ENCODE measurements around the gene PGM2L1.

GRCh38 chr11:74282914-74283371 is 115.3 kb downstream of the PGM2L1 start:
- no peak for TF ChIP-seq SNAI2 (CRISPR knock-in tag; IDR thresholded peaks at IDR 0.05)
- TF ChIP-seq ZNF565 (CRISPR knock-in tag; conservative IDR thresholded peaks at IDR 0.05; ENCODE audit: low read depth): no peak

Data from SK-N-SH treated with all-trans-retinoic acid at 6 μM for 48 hours (cell line).